NCI-H1436 (cell line): ENCODE results near the gene HCFC1R1.

Source experiments
- DNase-seq: peaks from one replicate; lab custom pipeline; 2025; lab: John Stamatoyannopoulos, UW

HCFC1R1 gene

GRCh38 chr16:3019594-3020246 lies 4.0 kb downstream of the HCFC1R1 start:
- no peak for DNase-seq

- no peak for DNase-seq
Observed at GRCh38 chr16:3017794-3018506, 5.8 kb downstream of the HCFC1R1 start, which contains the start of gene CLDN6. CLDN6 (minus strand) TSS chr16:3018183; CDS start chr16:3016021, 2,162 bp downstream.

GRCh38 chr16:3017344-3017743 lies 6.4 kb downstream of the HCFC1R1 start:
- DNase-seq = no peak

- no peak for DNase-seq
Observed at GRCh38 chr16:3015865-3016521, 7.7 kb downstream of the HCFC1R1 start.

- no peak for DNase-seq
Observed at GRCh38 chr16:3014971-3015370, 8.8 kb downstream of the HCFC1R1 start.

GRCh38 chr16:3013998-3014690 lies 9.6 kb downstream of the HCFC1R1 start:
- DNase-seq = no peak

GRCh38 chr16:3013491-3013951 lies 10.2 kb downstream of the HCFC1R1 start:
- no peak for DNase-seq

- DNase-seq = peak; percentile 84
Observed at GRCh38 chr16:3012828-3013420, 10.8 kb downstream of the HCFC1R1 start, which contains the start of gene CLDN9. CLDN9 (plus strand) TSS chr16:3012923; CDS start chr16:3013363, 440 bp downstream.

- DNase-seq = peak; percentile 91
Observed at GRCh38 chr16:3012246-3012645, 11.5 kb downstream of the HCFC1R1 start.

- DNase-seq = no peak
Observed at GRCh38 chr16:3010510-3010909, 13.2 kb downstream of the HCFC1R1 start.

- peak; percentile 17 for DNase-seq
Observed at GRCh38 chr16:3009568-3010390, 14.0 kb downstream of the HCFC1R1 start.

- no peak for DNase-seq
Observed at GRCh38 chr16:3008690-3009037, 15.1 kb downstream of the HCFC1R1 start.

- no peak for DNase-seq
Observed at GRCh38 chr16:3007957-3008689, 15.6 kb downstream of the HCFC1R1 start.

GRCh38 chr16:3007059-3007956 lies 16.4 kb downstream of the HCFC1R1 start:
- DNase-seq = no peak

- no peak for DNase-seq
Observed at GRCh38 chr16:3004781-3005284, 18.9 kb downstream of the HCFC1R1 start.

- no peak for DNase-seq
Observed at GRCh38 chr16:3004319-3004718, 19.4 kb downstream of the HCFC1R1 start.

- peak; percentile 99 for DNase-seq
Observed at GRCh38 chr16:3003582-3004270, 20.0 kb downstream of the HCFC1R1 start.

- no peak for DNase-seq
Observed at GRCh38 chr16:3001316-3001715, 22.4 kb downstream of the HCFC1R1 start.
